ENCODE data around the gene HOXC12. TPM values are rescaled to one million over a fixed set of nuclear protein-coding genes. Genes with fewer than 3 reads are reported as not detected.

Gene HOXC12
- total RNA-seq, 4 donors from 2014 or later = not detected

DNA sequence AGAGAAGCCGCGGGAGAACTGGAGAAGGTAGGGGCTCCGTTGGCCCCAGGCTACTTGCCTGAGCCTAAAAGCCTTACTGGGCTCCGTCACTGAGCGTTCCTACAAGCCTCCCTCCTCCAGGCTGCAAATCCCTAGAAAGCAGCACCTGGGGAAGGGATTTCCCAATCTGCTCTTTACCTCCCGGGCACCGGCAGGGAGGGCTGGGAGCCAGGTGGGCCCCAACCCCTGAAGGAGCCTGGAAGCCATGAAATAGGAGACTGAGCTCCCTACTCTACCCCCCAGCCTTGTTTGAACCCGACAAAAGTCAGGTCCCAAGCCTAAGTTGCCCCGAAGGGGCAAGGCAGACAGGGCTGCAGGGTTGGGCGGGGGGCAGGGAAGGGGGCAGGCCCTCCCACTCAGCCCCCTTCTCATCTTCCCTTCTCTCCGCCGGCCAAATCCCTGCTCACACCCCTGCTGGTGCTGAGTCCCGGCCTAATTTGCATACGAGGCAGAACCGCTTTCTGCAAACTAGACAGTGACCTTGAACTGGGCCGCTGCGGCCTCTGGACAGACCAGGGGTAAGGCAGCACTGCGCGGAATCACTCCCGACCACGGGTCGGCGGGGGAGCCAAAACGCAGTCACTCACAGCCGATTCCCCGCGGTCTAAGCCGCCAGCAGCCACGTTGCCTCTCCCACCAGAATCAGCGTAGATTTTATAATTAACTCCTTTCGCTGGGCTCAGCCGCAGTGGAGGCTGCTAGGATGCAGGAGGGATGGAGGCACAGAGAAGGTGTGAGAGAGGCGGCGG is 3.7 kb upstream of the HOXC12 start:
- DNase-seq = no peak

DNA sequence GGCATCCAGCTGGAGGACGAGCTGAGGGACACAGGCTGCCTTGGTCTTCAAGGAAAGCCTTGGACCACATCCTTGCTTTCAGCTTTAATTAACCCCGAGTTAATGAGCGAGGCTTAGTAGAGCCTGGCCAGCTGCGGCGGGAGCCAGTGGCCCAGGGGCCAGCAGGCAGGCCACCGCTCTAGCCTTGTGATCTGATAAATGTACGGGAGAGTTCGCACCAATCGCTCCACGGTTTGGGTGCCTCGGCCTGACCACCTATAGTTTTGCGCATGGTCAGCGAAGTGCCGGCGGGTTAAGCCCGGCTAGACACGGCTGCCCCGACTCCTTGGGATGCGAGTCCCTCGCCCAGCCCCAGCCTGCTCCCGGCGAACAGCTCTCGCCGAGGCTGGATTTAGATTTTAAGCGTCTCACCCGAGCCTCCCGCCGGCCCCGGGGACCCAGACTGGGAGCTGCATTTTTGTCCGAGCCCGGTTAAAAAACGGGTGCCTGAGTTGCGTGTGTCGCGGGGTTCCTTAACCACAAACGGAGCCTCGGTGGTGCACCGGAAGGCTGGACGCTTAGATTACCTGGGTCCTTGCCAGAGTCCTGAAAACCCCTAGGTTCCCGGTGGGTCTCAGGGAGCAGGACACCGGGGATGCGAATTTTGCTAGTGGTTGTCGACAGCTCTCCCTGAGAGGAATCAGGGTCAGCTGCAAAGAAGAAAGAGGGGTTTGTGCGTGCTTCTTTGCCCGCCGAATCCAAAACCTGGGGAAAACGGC is 2.9 kb upstream of the HOXC12 start:
- Histone ChIP-seq H3K27me3 (peaks cover 67% of the 10 kb centered on the region), H3K4me1 (peaks cover 5 to 14% of the 10 kb centered on the region in 2 donors), H3K9me3 (no peaks in the 10 kb centered on the region), H3K36me3 (no peaks in the 10 kb centered on the region), H3K4me3 (replicated peaks in 1 of 3) (no peak overlapping the region), H3K27ac (no peak overlapping the region)
- intact Hi-C loops (cut with DNase I) = no loop called here
- 3 to 7% methylated on average over 38 to 43 of the region's 47 CpGs for WGBS, 2 donors
- TF ChIP-seq POLR2A (IDR thresholded peaks at IDR 0.05) = no peak
- TF ChIP-seq, protein P1, sequence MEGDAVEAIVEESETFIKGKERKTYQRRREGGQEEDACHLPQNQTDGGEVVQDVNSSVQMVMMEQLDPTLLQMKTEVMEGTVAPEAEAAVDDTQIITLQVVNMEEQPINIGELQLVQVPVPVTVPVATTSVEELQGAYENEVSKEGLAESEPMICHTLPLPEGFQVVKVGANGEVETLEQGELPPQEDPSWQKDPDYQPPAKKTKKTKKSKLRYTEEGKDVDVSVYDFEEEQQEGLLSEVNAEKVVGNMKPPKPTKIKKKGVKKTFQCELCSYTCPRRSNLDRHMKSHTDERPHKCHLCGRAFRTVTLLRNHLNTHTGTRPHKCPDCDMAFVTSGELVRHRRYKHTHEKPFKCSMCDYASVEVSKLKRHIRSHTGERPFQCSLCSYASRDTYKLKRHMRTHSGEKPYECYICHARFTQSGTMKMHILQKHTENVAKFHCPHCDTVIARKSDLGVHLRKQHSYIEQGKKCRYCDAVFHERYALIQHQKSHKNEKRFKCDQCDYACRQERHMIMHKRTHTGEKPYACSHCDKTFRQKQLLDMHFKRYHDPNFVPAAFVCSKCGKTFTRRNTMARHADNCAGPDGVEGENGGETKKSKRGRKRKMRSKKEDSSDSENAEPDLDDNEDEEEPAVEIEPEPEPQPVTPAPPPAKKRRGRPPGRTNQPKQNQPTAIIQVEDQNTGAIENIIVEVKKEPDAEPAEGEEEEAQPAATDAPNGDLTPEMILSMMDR (IDR thresholded peaks at IDR 0.05) = no peak
- DNase-seq = no peak

More for the DNA sequence above, 3.7 kb upstream of the HOXC12 start:
- intact Hi-C loops (cut with DNase I) = no loop called here
- no peak for TF ChIP-seq POLR2A (IDR thresholded peaks at IDR 0.05)
- TF ChIP-seq, protein P1 (IDR thresholded peaks at IDR 0.05) = no peak
- 5% methylated on average over 30 to 32 of the region's 34 CpGs for WGBS, 2 donors
- peaks cover 67% of the 10 kb centered on the region for H3K27me3 ChIP-seq
- no peak overlapping the region for H3K4me3 ChIP-seq (replicated peaks in 1 of 3)
- H3K36me3 ChIP-seq = no peaks in the 10 kb centered on the region
- no peak overlapping the region for H3K27ac ChIP-seq
- H3K9me3 ChIP-seq = no peaks in the 10 kb centered on the region
- H3K4me1 ChIP-seq = peaks cover 5 to 14% of the 10 kb centered on the region in 2 donors

- H3K4me3 ChIP-seq (replicated peaks in 1 of 3) = no peak overlapping the region
- peaks cover 70% of the 10 kb centered on the region for H3K27me3 ChIP-seq
- WGBS, 2 donors = 9 to 21% methylated on average over 12 to 13 of the region's 13 CpGs
- H3K4me1 ChIP-seq = peaks cover 5 to 14% of the 10 kb centered on the region in 2 donors
- H3K9me3 ChIP-seq = no peaks in the 10 kb centered on the region
- DNase-seq = no peak
- H3K36me3 ChIP-seq = no peaks in the 10 kb centered on the region
- intact Hi-C loops (cut with DNase I) = no loop called here
- TF ChIP-seq, protein P1 (IDR thresholded peaks at IDR 0.05) = no peak
- TF ChIP-seq POLR2A (IDR thresholded peaks at IDR 0.05) = no peak
- no peak overlapping the region for H3K27ac ChIP-seq
Observed at GRCh38 chr12:53952335-53952694, 2.4 kb upstream of the HOXC12 start.

- no peaks in the 10 kb centered on the region for H3K36me3 ChIP-seq
- no peak for TF ChIP-seq POLR2A (IDR thresholded peaks at IDR 0.05)
- TF ChIP-seq, protein P1 (IDR thresholded peaks at IDR 0.05) = no peak
- WGBS, 2 donors = 8 to 10% methylated on average over 35 to 36 of the region's 38 CpGs
- H3K4me3 ChIP-seq (replicated peaks in 1 of 3) = no peak overlapping the region
- H3K27ac ChIP-seq = no peak overlapping the region
- intact Hi-C loops (cut with DNase I) = no loop called here
- H3K27me3 ChIP-seq = peaks cover 70% of the 10 kb centered on the region
- DNase-seq = no peak
- peaks cover 5 to 14% of the 10 kb centered on the region in 2 donors for H3K4me1 ChIP-seq
- H3K9me3 ChIP-seq = no peaks in the 10 kb centered on the region
Observed at GRCh38 chr12:53952871-53953734, 1.6 kb upstream of the HOXC12 start.

Data from thyroid gland (tissue), 4 donors.